ENCODE measurements around the gene SRSF6.

Gene SRSF6

DNA sequence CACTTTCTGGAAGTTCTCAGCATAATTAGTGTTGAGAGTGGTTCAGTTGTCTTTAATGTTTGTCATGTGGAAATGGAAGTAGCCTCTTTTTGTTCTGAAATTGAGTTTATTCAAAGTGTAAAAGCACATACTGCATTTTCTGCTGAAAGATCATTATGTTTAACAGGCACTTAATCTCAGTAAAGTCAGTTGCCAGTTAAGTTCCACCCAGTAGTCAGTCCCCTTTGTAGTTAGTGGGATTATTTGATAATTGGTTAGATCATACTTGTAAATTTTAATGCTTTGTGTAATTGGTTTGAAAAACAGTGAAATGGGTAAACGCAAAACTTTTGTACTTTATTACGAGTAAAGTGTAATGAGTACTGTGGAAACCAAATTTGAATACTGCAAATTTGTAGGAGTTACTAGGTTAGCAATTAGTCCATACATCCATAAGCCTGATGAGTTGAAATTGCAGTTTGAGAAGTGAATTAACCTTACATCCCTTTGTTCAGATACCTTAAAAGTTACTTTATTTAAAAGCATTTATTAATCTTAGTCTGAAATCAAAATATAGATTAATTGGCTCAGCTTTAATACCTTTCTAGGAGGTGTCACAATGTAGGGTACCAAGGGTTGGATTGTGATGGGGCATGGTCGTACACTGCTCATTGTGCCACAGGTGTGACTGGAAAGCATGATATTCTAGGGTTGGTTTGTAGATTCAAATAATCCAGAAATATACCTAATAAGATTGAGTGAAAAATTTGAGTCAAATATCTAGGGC is 4.4 kb downstream of the SRSF6 start:
- no peak overlapping the region for H3K27ac ChIP-seq
- TF ChIP-seq, protein P1, sequence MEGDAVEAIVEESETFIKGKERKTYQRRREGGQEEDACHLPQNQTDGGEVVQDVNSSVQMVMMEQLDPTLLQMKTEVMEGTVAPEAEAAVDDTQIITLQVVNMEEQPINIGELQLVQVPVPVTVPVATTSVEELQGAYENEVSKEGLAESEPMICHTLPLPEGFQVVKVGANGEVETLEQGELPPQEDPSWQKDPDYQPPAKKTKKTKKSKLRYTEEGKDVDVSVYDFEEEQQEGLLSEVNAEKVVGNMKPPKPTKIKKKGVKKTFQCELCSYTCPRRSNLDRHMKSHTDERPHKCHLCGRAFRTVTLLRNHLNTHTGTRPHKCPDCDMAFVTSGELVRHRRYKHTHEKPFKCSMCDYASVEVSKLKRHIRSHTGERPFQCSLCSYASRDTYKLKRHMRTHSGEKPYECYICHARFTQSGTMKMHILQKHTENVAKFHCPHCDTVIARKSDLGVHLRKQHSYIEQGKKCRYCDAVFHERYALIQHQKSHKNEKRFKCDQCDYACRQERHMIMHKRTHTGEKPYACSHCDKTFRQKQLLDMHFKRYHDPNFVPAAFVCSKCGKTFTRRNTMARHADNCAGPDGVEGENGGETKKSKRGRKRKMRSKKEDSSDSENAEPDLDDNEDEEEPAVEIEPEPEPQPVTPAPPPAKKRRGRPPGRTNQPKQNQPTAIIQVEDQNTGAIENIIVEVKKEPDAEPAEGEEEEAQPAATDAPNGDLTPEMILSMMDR (conservative IDR thresholded peaks at IDR 0.05), result no peak
- TF ChIP-seq ZFX (IDR thresholded peaks at IDR 0.05), result no peak

DNA sequence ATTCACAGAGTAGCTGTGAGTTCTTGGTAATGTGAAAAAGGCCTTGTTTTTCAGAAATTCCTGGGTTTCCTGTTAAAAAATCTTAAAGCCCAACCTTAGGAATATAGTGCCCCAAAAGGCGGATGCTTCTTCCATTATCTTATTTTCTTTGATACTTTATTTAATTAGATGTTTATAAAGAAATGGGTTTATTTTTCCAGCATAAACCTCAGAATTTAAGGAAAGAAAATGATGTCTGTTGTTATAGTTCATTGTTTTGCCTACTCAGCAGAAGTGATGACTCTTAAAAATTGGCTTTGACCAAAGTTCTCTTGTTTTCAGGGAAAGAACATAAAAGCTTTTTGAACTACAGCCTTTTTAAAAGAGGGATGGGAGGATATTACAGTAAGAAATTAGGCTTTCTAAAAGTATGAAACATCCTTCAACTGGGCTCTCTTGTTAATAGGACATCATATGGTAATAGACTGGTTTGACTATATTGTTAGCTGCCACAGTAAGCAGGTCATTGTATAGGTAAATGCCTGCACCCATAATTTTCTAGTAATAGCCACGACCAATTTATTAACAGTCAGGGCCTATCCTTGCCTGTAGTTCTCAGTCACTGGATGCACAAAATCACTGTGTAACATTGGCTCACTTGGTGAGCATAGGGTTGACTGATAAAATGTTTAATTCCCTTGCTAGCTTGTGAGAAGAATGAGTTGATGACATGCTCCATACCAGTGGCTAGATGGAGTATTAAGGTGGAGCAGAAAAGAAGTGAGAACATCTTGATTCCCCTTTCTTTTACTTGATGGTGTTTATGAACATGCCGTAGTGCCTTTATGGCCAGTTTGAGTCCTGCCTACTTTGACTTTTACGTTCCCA is 5.2 kb downstream of the SRSF6 start:
- no peak overlapping the region for H3K27ac ChIP-seq
- TF ChIP-seq, protein P1 (conservative IDR thresholded peaks at IDR 0.05), result no peak
- TF ChIP-seq ZFX (IDR thresholded peaks at IDR 0.05), result no peak

DNA sequence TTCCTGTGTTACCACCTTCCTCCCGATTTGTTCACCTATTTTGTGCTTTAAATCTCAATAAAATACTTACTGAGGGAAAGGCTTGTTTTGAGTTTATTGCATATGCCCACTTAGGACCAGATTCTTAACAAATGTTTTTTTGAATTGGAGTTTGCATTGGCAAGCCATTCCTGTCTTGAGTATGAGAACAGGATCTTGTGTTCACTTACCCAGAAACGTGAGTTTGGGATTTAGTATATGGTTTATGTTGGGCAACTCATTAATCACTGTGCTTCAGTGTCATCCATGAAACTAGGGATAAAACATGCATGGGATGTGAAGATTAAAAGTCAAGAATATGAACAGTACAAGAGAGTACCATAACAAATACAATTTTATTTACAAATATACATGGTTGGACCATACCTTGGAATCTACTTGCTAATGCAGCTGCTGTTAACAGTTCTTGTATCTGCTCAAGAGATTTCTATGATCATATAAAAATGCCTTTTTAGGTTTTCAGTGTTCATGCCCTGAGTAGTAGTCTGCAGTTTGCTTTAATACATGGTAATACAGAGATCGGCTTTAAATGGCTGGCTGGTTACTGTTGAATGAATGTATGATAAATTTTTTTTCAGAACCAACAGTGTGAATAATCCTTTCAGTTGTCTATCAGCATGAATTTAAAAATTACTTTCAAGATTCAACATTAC is 6.0 kb downstream of the SRSF6 start:
- TF ChIP-seq, protein P1 (conservative IDR thresholded peaks at IDR 0.05), result no peak
- TF ChIP-seq ZFX (IDR thresholded peaks at IDR 0.05), result no peak
- H3K27ac ChIP-seq, result no peak overlapping the region

DNA sequence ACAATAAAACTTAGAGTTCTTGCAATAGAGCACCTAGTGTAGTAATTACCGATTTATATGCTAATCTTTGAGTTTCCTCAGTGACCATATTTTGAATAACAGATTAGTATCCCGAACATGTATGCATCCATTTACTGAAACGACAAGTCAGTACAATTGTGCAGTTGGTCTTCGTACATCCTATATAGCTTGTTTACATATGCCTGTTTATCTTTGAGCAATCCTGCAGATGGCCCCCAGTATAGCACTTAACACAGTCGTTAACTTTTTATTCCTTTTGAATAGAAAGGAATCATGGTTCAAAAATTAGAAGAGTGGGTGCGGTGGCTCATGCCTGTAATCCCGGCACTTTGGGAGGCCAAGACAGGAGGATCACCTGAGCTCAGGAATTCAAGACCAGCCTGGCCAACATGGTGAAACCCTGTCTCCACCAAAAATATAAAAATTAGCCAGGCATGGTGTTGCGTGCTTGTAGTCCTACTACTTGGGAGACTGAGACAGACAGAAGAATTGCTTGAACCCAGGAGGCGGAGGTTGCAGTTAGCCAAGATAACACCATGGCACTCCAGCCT is 6.6 kb downstream of the SRSF6 start:
- TF ChIP-seq ZFX (IDR thresholded peaks at IDR 0.05), result no peak
- TF ChIP-seq, protein P1 (conservative IDR thresholded peaks at IDR 0.05), result no peak
- H3K27ac ChIP-seq, result 0 out of 2 replicates have a peak overlapping the region, but pooled peaks have one; percentile 26

DNA sequence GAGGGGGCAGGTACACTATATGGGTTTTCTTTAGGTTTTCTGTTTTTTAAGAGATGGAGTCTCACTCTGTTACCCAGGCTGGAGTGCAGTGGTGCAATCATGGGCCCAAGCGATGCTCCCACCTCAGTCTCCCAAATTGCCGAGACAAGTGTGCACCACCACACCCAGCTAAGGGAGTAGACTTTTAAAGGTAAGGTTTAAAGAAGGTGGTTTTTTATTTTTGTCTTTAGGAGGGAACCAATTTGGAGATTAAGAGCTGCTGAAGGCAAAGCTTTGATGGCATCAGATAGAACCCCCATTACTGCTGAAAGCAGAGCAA is 7.9 kb downstream of the SRSF6 start:
- peak overlapping the region; percentile 67 for H3K27ac ChIP-seq
- TF ChIP-seq ZFX (IDR thresholded peaks at IDR 0.05), result no peak
- TF ChIP-seq, protein P1 (conservative IDR thresholded peaks at IDR 0.05), result no peak

DNA sequence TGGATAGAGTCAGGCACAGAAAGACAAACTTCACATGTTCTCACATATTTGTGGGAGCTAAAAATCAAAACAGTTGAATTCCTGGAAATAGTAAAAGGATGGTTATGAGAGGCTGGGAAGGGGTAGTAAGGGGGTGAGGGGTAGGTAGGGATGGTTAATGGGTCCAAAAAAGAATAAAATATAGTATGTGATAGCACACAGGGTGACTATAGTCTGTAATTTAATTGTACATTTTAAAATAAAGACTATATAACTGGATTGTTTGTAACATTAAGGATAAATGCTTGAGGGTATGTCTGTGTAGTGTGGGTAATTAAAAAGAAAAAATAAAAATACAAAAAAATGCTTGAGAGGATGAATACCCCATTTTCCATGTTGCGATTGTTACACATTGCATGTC is 9.9 kb downstream of the SRSF6 start:
- TF ChIP-seq ZFX (IDR thresholded peaks at IDR 0.05), result no peak
- TF ChIP-seq, protein P1 (conservative IDR thresholded peaks at IDR 0.05), result no peak
- H3K27ac ChIP-seq, result no peak overlapping the region

Measured in C4-2B (cell line).